Kidney epithelial cell (primary cell): ENCODE measurements around the gene CELA2A. TPM values are rescaled to one million over a fixed set of nuclear protein-coding genes. Genes with fewer than 3 reads are reported as not detected.
"Not testable (repeated sequence)": the region's sequence is repeated elsewhere in the genome, so short reads cannot be mapped to it uniquely, and the experiment has no call there.

ENCODE experiments used
- DNase-seq: peaks from one replicate; pipeline ENCODE4 v3.0.0-alpha.2; 2010; ENCODE audit warnings: low read depth
- H3K27me3 ChIP-seq: 2 replicates; pipeline ENCODE4 v1.6.0; 2011; ENCODE audit warnings: low read length; ENCODE audit not compliant: control insufficient read depth, insufficient read depth
- H3K36me3 ChIP-seq: 2 replicates; pipeline ENCODE4 v1.5.1; 2011; ENCODE audit warnings: low read length; ENCODE audit not compliant: control insufficient read depth, insufficient read depth
- H3K4me3 ChIP-seq: 2 replicates; pipeline ENCODE4 v1.5.1; 2011; ENCODE audit warnings: low read depth, mild to moderate bottlenecking, control low read depth, low read length
- total RNA-seq: library from RNA; depleted of rRNA; stranded (reverse); fragments of >200 nt; gene quantifications from 2 replicates; pipeline ENCODE4 v1.2.3, GENCODE V29; 2015
- TF ChIP-seq, protein P1 (sequence below): IDR thresholded peaks from 2 replicates; pipeline ENCODE4 v1.5.1; 2011; ENCODE audit warnings: mild to moderate bottlenecking, moderate library complexity, low read length, control low read depth, inconsistent platforms; ENCODE audit not compliant: insufficient read depth, poor library complexity, severe bottlenecking

Gene CELA2A
- total RNA-seq, 1 donor from 2014 or later, result not detected

DNA sequence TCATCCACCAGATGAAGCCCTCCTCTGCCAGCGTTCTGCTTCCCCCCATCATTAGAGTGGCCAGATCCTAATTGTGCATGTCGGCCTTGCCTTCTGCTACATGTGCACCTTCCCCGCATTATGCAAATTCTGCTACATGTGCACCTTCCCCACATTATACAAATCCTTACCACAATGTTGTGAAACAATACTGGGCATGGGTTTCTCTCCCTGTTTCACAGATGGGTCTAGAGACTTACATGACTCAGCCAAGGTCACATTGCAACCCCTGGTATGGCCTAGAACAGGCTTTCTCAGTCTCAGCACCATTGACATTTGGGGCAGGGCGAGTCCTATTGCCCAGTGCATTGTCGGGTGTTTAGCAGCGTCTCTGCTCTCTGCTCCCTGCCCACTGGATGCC, 1.0 kb upstream of the CELA2A start:
- H3K27me3 ChIP-seq, result no peaks in the 10 kb centered on the region
- no peak overlapping the region for H3K4me3 ChIP-seq
- DNase-seq, result no peak
- no peaks in the 10 kb centered on the region for H3K36me3 ChIP-seq
- TF ChIP-seq, protein P1, sequence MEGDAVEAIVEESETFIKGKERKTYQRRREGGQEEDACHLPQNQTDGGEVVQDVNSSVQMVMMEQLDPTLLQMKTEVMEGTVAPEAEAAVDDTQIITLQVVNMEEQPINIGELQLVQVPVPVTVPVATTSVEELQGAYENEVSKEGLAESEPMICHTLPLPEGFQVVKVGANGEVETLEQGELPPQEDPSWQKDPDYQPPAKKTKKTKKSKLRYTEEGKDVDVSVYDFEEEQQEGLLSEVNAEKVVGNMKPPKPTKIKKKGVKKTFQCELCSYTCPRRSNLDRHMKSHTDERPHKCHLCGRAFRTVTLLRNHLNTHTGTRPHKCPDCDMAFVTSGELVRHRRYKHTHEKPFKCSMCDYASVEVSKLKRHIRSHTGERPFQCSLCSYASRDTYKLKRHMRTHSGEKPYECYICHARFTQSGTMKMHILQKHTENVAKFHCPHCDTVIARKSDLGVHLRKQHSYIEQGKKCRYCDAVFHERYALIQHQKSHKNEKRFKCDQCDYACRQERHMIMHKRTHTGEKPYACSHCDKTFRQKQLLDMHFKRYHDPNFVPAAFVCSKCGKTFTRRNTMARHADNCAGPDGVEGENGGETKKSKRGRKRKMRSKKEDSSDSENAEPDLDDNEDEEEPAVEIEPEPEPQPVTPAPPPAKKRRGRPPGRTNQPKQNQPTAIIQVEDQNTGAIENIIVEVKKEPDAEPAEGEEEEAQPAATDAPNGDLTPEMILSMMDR, result no peak

DNA sequence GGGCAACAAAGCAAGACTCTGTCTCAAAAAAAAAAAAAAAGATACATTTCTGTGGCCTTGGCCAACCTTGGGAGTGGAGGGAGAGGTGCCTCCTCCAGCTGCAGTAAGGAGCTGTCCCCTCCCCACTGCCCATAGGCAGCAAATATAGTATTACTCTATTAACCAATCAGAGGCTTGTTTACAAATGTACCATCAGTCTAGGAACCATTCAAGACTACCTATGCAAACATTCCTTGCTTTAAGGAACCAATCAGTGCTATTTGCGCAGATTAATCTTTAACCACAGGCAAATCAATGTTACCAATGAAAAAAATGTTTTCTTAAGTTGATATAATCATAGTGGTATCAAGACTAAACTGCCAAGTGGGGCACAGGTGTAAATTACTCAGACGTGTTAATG, 1.1 kb downstream of the CELA2A start:
- Histone ChIP-seq H3K4me3 (no peak overlapping the region), H3K36me3 (no peaks in the 10 kb centered on the region), H3K27me3 (no peaks in the 10 kb centered on the region)
- TF ChIP-seq, protein P1, result no peak
- no peak for DNase-seq

GRCh38 chr1:15458388-15458787, 1.9 kb downstream of the CELA2A start:
- not testable (repeated sequence) for H3K36me3 ChIP-seq, H3K4me3 ChIP-seq, DNase-seq

DNA sequence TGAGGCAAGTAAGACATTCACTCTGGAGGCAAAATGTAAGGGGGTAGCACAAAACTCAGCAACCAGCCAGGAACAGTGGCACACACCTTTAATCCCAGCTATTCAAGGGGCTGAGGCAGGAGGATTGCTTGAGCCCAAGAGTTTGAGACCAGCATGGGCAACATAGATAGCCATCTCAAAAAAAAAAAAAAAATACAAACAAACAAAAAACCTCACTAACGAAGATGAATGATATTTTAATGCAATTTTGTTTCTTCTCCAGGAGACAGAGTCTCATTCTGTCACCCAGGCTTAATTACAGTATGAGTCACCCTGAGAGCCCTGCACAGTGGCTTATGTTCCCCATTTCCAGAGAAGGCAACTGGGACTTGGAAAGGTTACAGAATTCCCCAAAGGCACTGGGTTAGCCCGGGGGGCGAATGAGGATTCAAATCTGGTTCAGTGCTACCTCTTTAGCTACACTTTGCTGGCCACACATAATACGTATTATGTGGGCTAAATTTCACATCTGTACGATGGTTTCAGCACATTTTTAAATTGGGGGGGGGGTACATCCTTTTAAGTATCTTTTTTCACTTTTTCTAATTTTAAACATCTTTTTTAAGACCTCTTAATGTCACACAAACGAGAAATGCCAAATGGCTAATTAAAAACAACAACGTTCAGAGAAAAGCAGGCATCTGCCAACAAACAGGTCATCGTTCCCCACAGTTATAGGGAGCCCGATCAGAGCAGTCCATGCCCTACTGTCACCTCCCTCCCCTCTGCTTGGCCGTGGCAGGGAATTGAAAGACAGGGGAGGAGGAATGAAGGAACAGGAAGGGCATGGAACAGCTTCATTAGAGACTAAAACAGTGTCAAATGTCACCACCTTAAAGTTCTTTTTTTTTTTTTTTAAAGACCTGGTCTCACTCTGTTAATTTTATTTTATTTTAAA, 3.5 kb downstream of the CELA2A start:
- Histone ChIP-seq H3K36me3 (no peaks in the 10 kb centered on the region), H3K4me3 (no peak overlapping the region), H3K27me3 (no peaks in the 10 kb centered on the region)
- TF ChIP-seq, protein P1, result no peak
- DNase-seq, result no peak

More at GRCh38 chr1:15458388-15458787, 1.9 kb downstream of the CELA2A start:
- H3K27me3 ChIP-seq, result not testable (repeated sequence)

DNA sequence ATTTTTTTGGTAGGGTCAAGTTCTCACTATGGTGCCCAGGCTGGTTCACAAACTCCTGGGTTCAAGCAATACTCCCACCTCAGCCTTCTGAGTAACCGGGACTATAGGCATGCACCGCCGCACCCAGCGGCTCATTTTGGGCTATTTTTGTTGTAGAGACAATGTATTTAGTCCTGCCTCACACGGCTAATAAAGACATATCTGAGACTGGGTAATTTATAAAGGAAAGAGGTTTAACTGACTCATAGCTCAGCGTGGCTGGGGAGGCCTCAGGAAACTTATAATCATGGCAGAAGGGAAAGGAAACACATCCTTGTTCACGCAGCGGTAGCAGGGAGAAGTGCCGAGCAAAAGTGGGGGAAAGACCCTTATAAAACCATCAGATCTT, 4.2 kb downstream of the CELA2A start:
- TF ChIP-seq, protein P1, result no peak
- no peak for DNase-seq

DNA sequence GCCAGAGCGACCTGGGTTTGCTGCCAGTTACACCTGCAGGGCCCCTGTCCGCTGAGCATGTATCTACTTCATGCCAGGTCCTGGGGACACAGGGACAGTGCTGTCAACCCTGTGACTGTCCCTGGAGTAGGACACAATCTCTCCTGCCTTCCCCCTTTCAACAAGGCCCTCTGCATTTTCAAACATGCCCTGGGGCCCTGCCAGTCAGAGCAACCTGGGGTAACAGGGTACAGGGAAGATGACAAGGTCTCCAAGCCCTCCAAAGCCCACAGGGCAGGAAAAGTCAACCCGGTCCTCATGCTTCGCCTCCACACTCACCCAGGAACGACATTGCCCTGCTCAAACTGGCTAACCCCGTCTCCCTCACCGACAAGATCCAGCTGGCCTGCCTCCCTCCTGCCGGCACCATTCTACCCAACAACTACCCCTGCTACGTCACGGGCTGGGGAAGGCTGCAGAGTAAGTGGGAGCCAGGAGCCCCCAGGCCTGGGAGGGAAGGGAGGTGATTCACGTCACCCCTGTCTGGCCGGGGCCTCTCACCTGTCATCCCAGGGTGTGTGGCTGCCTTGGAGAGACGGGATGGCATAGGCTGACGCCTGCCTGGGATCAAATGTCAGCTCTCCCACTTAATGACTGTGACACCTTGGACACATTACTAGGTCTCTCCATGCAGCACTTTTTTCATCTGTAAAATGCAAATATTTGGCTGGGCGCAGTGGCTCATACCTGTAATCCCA, 6.7 kb downstream of the CELA2A start:
- H3K27me3 ChIP-seq, DNase-seq, H3K36me3 ChIP-seq, H3K4me3 ChIP-seq: not testable (repeated sequence)

More for the DNA sequence above, 4.2 kb downstream of the CELA2A start:
- H3K27me3 ChIP-seq, result no peaks in the 10 kb centered on the region
- no peaks in the 10 kb centered on the region for H3K36me3 ChIP-seq
- no peak overlapping the region for H3K4me3 ChIP-seq

DNA sequence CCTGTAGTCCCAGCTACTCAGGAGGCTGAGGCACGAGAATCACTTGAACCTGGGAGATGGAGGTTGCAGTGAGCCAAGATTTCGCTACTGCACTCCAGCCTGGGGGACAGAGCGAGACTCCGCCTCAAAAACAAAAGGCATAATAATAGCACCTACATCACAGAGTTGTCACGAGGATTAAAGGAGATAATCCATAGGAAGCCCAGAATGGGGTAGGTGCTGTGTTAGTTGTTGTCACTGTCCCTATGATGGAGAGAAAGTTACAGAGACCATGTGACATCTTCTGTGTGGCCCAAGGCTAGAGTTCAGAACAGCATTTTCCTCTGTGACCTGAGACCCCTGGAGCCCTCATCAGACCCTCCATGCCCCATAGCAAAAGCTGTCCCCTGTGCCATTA, 7.4 kb downstream of the CELA2A start:
- H3K27me3 ChIP-seq, H3K4me3 ChIP-seq, H3K36me3 ChIP-seq, DNase-seq: not testable (repeated sequence)
